HG03575 (cell line): ENCODE measurements around the gene PGGHG.
"Not testable (repeated sequence)": the region's sequence is repeated elsewhere in the genome, so short reads cannot be mapped to it uniquely, and the experiment has no call there.

Experiments used
- ATAC-seq: cut with Tn5 transposase; IDR thresholded peaks from one replicate; pipeline ENCODE4 v1.9.1; 2021; ENCODE audit not compliant: unreplicated experiment, insufficient number of reproducible peaks, low FRiP score; ENCODE audit errors: extremely low read depth

Gene PGGHG

DNA sequence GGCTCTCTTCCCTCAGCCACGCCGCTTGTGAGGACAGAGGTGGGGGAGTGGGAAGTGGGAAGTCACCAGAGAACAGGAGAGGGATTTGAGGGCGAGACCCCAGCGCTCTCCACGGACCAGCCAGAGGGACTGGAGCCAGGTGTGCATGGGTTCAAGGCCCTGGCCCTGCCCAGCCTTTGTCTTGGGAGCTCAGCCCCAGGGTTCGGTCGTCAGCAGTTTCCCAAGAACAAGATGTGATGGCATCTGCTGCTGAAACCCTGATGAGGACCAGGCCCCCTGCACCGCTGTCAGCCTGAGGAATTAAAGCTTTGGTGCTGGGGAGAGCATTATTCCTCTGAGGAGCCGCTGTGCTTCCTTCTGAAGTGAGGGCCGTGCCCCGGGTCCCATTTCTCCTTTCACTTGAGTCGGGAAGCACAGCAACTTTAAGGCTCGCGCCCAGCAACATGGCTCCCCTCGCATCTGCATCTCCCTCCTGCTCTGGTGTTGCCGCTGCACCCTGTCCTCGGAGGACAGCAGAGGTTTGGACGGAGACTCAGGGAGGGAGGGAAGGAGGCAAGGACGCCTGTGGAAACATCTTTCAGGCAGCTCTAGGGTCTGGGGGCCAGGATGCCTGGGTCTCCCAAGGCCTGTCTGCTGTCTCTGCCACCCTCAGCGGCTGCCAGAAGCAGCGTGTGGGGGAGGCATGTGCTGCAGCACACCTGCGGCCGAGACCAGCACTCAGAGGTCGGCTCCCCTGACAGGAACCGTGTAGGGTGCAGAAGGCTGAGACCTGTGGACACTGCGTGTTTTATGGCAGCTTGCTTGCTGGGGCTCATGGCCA is 6.6 kb downstream of the PGGHG start:
- ATAC-seq, result no peak

DNA sequence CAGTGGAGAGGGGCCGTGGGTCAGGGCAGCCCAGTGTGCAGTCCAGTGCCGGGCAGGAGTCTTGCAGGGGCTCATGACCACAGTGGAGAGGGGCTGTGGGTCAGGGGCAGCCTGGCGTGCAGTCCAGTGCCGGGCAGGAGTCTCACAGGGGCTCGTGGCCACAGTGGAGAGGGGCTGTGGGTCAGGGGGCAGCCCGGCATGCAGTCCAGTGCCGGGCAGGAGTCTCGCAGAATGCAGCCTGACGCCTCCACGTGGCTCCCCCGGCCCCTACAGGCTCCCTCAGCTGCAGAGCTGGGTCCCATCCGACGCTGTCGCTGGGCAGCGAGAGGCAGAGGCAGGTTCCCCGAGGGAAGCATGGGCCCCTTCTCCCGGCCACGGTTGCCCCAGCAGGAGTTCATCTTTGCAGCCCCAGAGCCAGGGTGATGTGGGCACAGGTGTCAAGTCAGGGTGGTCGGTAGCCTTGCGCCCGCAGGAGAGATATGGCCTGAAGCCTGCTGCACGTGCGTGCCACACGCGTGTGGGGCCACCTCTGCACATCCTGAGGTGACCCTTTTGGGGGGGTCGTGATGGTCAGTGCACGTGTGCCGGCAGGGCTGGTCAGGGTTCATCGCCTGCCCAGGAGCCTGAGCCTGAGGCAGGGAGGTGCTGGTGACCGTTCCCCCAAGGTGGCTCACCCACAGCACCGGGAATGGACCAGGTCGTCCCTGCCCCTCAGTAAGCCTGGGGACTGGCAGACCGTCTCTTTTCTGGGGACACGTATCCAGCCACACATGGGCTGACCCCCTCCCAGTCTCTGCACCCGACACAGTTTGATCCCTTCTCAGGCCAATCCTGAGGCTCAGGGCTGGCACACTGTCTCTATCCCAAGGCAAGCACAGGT is 7.5 kb downstream of the PGGHG start:
- ATAC-seq, result no peak

GRCh38 chr11:297051-297585 is 8.2 kb downstream of the PGGHG start:
- no peak for ATAC-seq

DNA sequence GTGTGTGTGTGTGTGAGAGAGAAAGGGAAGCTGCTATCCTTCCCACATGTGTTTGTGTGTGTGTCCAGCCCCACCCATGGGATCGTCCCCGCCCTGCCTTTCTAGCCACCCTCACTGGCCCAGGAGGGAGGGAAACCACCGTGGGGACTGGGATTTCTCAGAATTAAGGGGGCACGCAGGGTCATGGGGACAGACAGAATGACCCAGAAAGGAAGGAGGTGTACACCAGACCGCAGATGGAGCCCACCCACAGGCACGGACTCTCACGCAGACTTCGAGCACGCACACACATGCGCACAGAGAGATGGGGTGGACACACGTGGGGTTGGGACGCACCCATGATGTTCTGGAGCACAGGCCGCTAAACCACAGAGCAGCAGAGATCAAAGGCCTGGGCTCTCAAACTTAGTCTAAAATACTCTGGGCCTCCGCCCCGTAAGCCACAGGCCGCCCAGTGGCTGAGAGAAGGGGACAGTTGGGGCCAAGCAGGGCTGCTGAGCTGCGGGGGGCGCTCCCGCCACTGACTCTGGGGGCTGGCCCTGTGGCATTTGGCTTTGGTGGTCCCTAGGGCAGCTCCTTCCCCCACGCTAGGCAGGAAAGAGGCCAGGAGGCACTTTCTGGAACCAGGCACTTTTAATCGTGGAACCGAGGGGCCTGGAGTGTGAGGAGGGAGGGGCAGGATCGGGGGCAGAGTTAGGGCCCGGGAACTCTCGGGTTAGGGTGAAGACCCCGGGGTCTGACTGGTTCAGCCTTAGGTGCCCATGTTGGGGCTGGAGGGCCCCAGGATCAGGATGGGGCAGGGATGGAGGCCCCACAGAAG is 8.9 kb downstream of the PGGHG start:
- no peak for ATAC-seq

DNA sequence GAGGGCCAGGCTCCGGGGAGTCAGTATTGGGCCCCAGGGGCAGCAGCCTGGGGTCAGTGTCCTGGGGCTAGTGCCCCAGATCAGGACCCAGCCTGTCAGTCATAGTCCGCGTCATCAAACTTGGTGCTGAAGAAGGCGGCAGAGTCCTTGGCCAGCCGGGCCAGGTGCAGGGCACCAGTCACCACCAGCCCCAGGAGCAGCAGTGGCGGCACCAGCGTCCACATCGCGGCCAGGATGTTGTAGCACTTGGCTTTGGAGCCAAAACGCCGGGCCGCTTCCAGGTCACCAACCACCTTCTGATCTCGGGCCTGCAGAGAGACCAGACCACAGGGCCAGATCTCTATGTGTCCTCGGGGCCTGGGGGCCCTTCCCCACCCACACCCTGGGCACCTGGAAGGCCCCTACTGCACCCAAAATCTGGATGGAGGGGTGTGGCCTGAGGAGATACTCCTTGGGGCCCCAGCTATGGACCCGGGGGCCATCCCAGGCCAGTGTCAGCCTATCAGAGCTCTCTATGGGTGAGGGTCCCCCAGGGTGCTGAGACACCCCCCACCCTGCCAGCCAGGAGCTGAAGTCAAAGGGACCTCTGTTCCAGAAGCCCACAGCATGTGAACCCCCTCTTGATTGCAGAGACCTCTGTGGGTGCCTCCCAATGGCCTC is 9.6 kb downstream of the PGGHG start:
- ATAC-seq, result no peak

DNA sequence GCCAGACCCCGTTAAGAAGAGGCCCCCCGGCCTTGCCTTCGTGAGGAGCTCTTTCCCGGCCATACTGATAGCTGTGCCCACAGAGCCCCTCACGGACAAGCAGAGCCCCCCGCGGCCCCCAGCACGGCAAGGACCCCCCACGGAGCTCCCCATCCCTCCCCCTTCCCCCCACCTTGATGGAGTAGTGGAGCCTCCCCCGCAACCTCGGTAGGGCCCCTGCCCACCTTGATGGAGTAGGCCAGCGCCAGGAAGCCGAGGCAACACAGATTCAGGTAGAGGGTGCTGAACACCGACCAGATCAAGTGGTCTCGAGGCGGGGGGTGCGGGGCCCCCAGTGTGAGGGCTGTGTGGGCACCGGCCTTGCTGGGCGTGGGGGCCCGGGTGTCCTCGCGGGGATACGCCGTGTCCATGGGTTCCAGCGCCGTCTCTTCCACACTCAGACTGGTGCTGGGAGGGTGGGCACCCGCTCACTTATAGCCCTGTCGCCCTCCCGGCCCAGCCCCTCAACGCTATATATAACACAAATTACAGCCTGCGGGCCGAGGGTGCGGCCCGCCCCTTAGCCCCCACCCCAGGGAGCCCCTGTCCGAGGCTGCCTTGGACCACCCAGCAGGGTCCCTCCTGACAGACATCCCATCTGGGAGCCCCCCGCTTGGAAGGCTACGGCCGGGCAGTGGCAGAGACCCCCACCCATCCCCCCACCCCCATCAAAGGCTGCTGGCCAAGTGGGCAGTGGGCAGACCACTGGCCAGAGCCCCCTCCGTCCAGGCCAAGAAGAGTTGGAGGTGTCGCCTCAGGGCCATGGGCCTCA is 10.4 kb downstream of the PGGHG start, which contains the start of gene IFITM5:
Gene IFITM5 (minus strand): TSS at position 446 of the 811 bp plus-strand sequence. CDS start 36 bp downstream, at position 410.
- ATAC-seq, result no peak

- ATAC-seq, result no peak
Observed at GRCh38 chr11:299951-300735, 11.2 kb downstream of the PGGHG start.

GRCh38 chr11:303363-303762 is 14.4 kb downstream of the PGGHG start:
- no peak for ATAC-seq

GRCh38 chr11:304061-304506 is 15.2 kb downstream of the PGGHG start:
- ATAC-seq, result no peak

- no peak for ATAC-seq
Observed at GRCh38 chr11:304915-305843, 16.3 kb downstream of the PGGHG start.

GRCh38 chr11:305844-306211 is 16.9 kb downstream of the PGGHG start:
- no peak for ATAC-seq

GRCh38 chr11:306645-307371 is 17.9 kb downstream of the PGGHG start:
- no peak for ATAC-seq

DNA sequence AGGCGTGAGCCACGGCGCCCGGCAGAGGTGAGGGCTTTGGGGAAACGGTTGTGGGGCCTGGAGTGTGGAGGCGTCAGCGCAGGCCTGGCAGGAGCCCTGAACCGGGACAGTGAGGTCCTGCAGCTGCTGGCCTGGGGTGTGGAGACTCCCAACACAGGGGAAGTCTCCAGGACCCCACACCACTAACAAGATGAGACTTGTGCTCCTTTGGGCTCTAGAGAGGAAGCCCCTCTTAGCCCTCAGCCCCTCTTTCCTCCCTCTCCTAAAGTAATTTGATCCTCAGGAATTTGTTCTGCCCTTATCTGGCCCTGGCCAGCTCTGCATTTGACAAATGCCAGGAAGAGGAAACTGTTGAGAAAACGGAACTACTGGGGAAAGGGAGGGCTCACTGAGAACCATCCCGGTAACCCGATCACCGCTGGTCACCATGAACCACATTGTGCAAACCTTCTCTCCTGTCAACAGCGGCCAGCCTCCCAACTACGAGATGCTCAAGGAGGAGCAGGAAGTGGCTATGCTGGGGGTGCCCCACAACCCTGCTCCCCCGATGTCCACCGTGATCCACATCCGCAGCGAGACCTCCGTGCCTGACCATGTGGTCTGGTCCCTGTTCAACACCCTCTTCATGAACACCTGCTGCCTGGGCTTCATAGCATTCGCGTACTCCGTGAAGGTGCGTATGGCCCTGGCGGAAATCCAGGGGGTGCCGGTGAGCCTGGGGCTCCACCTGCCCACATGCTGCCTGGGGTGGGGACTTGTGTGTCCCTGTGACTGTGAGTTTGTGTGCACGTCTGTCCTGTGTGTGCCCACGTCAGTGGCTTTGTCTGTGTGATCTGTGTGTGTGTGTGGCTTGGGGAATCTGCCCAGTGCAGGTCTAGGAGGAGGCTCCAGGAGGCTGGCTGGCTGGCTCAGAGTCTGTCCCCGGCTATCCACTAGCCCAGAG is 19.1 kb downstream of the PGGHG start, which contains the start of gene IFITM2:
Gene IFITM2 (plus strand): TSS at position 51 of the 943 bp plus-strand sequence. CDS start 377 bp downstream, at position 428.
- ATAC-seq, result not testable (repeated sequence)
